ENCODE results near the gene GZF1.

GZF1 gene

GRCh38 chr20:23415959-23416583 lies 54.1 kb downstream of the GZF1 start:
- Mint-ChIP-seq H3K36me3 (ENCODE audit: low read depth) (peaks cover 5% of the 10 kb centered on the region), H3K27ac (peak overlapping the region; percentile 37), H3K9me3 (no peaks in the 10 kb centered on the region), H3K27me3 (ENCODE audit: low read depth) (no peaks in the 10 kb centered on the region), H3K4me3 (peak overlapping the region; percentile 25), H3K4me1 (ENCODE audit: low read depth) (peaks cover 48% of the 10 kb centered on the region)

DNA sequence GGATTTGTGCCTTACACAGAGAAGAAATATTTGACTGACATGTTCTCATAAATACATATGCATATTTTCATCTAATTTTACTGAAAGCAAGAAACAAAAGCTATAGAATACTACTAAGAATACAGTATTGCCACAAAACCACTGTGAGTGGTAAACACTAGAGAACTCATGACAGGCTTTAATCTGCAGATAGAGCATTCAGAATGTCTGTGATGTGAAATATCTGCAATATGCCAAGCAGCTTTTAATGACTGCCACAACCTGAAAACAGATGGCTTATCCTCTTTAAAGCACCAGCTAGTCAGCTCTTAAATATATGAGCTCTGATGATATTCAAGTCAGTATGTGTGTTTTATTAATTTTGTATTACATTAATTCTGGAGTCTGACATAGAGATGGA lies 55.9 kb downstream of the GZF1 start:
- H3K36me3 Mint-ChIP-seq (ENCODE audit: low read depth) = peaks cover 3% of the 10 kb centered on the region
- peak overlapping the region; percentile 46 for H3K4me3 Mint-ChIP-seq
- peak overlapping the region; percentile 68 for H3K27ac Mint-ChIP-seq
- no peaks in the 10 kb centered on the region for H3K9me3 Mint-ChIP-seq
- H3K27me3 Mint-ChIP-seq (ENCODE audit: low read depth) = no peaks in the 10 kb centered on the region
- H3K4me1 Mint-ChIP-seq (ENCODE audit: low read depth) = peaks cover 54% of the 10 kb centered on the region

GRCh38 chr20:23419657-23419994 lies 57.6 kb downstream of the GZF1 start:
- Mint-ChIP-seq H3K4me3 (peak overlapping the region; percentile 97), H3K27ac (peak overlapping the region; percentile 96), H3K4me1 (ENCODE audit: low read depth) (peaks cover 50% of the 10 kb centered on the region), H3K9me3 (no peaks in the 10 kb centered on the region), H3K36me3 (ENCODE audit: low read depth) (peaks cover 3% of the 10 kb centered on the region), H3K27me3 (ENCODE audit: low read depth) (peaks cover 1% of the 10 kb centered on the region)

- H3K4me1 Mint-ChIP-seq (ENCODE audit: low read depth) = peaks cover 50% of the 10 kb centered on the region
These were observed 58.3 kb downstream of the GZF1 start for GRCh38 chr20:23419995-23420901.

GRCh38 chr20:23420943-23421931 lies 59.3 kb downstream of the GZF1 start, which contains the start of gene NAPB:
NAPB (minus strand) TSS chr20:23421488; CDS start chr20:23421402, 86 bp downstream.
- H3K9me3 Mint-ChIP-seq = no peaks in the 10 kb centered on the region

More at GRCh38 chr20:23419995-23420901, 58.3 kb downstream of the GZF1 start:
- peaks cover 5% of the 10 kb centered on the region for H3K27me3 Mint-ChIP-seq (ENCODE audit: low read depth)
- peak overlapping the region; percentile 97 for H3K4me3 Mint-ChIP-seq
- peak overlapping the region; percentile 96 for H3K27ac Mint-ChIP-seq
- peaks cover 3% of the 10 kb centered on the region for H3K36me3 Mint-ChIP-seq (ENCODE audit: low read depth)
- no peaks in the 10 kb centered on the region for H3K9me3 Mint-ChIP-seq

More at GRCh38 chr20:23420943-23421931, 59.3 kb downstream of the GZF1 start, which contains the start of gene NAPB:
- H3K36me3 Mint-ChIP-seq (ENCODE audit: low read depth) = peaks cover 3% of the 10 kb centered on the region
- peak within 1 kb of the TSS; percentile 76 for H3K27ac Mint-ChIP-seq
- H3K27me3 Mint-ChIP-seq (ENCODE audit: low read depth) = peaks cover 5% of the 10 kb centered on the region
- H3K4me3 Mint-ChIP-seq = peak within 1 kb of the TSS; percentile 97
- H3K4me1 Mint-ChIP-seq (ENCODE audit: low read depth) = peaks cover 43% of the 10 kb centered on the region

All from T-helper 1 cell treated with Interleukin-12 subunit alpha and Interleukin-12 subunit beta and Interleukin-4 antibody, amounts not matched to agents 30 μg/mL and 1 μg/mL, for 36 hours (primary cell).